ENCODE results near the gene MEOX1. TPM values are rescaled to one million over a fixed set of nuclear protein-coding genes. Genes with fewer than 3 reads are reported as not detected.
A peak's percentile ranks its signal among the peaks of the same experiment; 100 is the strongest.

The MEOX1 gene
- total and polyA plus RNA-seq, 2 of the 13 experiments (the other 11 are each of a cell fraction or from before 2014, with no cell fraction given), result not detected

DNA sequence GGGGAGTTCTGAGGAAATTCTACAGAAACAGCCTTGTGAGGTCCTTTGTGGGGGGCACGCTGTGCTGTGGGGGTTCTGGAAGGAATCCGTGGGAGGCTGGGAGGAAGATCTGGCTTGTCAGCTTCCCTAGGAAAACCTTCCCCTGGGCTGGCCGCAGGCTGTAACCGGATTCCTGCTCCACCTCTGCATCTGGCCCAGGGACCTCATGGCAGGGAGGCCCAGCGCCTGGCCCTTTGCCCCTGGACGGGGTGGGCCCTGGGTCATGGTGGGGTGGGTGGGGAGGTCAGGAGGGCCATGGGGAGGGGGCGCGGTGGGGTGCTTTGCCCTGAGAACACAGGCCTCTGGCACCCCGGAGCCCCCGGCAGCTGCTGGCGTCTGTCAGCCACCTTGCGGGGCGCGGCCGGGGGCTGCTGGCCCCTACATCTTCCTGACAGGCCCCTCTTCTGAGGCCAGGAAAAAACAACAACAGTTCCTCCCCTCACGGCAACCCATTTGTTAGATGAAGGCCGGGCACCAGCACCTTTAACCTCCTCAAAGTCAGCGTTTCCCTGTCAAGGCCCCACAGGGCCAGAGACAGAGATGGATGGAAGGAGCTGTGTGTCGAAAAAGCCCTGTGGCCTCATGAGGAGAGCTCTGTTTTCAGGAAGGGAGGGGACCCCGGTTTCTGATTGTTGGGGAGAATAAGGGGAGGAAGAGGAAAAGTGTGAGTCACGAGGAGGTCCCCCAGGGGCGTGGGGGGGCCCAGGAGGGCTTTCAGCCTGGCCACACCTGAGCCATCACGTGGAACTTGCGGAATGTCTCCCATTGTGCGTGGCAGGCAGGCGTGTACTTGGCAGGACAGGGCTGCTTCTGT, 3.6 kb upstream of the MEOX1 start (continued):
- no peak for TF ChIP-seq NONO (IDR thresholded peaks at IDR 0.05)
- 0 out of 2 replicates have a peak, but pooled peaks have one; percentile 27 for TF ChIP-seq NONO (CRISPR knock-in tag; conservative IDR thresholded peaks at IDR 0.05)
- peak; percentile 53; the same call in 1 of the 2 replicates for TF ChIP-seq ZNF563 (CRISPR knock-in tag; IDR thresholded peaks at IDR 0.05)
- TF ChIP-seq, protein P1, sequence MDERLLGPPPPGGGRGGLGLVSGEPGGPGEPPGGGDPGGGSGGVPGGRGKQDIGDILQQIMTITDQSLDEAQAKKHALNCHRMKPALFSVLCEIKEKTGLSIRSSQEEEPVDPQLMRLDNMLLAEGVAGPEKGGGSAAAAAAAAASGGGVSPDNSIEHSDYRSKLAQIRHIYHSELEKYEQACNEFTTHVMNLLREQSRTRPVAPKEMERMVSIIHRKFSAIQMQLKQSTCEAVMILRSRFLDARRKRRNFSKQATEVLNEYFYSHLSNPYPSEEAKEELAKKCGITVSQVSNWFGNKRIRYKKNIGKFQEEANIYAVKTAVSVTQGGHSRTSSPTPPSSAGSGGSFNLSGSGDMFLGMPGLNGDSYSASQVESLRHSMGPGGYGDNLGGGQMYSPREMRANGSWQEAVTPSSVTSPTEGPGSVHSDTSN (CRISPR knock-in tag; IDR thresholded peaks at IDR 0.05), result 0 out of 2 replicates have a peak, but pooled peaks have one; percentile 12
- no peak for TF ChIP-seq MBD4 (IDR thresholded peaks at IDR 0.05; ENCODE audit: borderline replicate concordance, low read length)
- peak; percentile 76 for TF ChIP-seq ZNF777 (CRISPR knock-in tag; IDR thresholded peaks at IDR 0.05)
- 0 out of 2 replicates have a peak, but pooled peaks have one; percentile 14 for TF ChIP-seq JUN (CRISPR knock-in tag; IDR thresholded peaks at IDR 0.05)
- 0 out of 2 replicates have a peak, but pooled peaks have one; percentile 41 for TF ChIP-seq NPAS2 (CRISPR knock-in tag; IDR thresholded peaks at IDR 0.05; ENCODE audit: borderline replicate concordance)
- TF ChIP-seq, protein P2, sequence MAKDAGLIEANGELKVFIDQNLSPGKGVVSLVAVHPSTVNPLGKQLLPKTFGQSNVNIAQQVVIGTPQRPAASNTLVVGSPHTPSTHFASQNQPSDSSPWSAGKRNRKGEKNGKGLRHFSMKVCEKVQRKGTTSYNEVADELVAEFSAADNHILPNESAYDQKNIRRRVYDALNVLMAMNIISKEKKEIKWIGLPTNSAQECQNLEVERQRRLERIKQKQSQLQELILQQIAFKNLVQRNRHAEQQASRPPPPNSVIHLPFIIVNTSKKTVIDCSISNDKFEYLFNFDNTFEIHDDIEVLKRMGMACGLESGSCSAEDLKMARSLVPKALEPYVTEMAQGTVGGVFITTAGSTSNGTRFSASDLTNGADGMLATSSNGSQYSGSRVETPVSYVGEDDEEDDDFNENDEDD (CRISPR knock-in tag; IDR thresholded peaks at IDR 0.05; ENCODE audit: borderline replicate concordance), result peak; percentile 9; the same call in 1 of the 2 replicates
- no peak for TF ChIP-seq ZKSCAN1 (IDR thresholded peaks at IDR 0.05; ENCODE audit: low read length)
- peak; percentile 67 for TF ChIP-seq SNAPC2 (CRISPR knock-in tag; IDR thresholded peaks at IDR 0.05)
- TF ChIP-seq, protein P3, sequence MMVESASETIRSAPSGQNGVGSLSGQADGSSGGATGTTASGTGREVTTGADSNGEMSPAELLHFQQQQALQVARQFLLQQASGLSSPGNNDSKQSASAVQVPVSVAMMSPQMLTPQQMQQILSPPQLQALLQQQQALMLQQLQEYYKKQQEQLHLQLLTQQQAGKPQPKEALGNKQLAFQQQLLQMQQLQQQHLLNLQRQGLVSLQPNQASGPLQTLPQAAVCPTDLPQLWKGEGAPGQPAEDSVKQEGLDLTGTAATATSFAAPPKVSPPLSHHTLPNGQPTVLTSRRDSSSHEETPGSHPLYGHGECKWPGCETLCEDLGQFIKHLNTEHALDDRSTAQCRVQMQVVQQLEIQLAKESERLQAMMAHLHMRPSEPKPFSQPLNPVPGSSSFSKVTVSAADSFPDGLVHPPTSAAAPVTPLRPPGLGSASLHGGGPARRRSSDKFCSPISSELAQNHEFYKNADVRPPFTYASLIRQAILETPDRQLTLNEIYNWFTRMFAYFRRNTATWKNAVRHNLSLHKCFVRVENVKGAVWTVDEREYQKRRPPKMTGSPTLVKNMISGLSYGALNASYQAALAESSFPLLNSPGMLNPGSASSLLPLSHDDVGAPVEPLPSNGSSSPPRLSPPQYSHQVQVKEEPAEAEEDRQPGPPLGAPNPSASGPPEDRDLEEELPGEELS (CRISPR knock-in tag; IDR thresholded peaks at IDR 0.05), result 0 out of 2 replicates have a peak, but pooled peaks have one; percentile 39
